HG02798 (cell line): ENCODE data around the gene MBNL2.

ENCODE experiments used
- ATAC-seq: cut with Tn5 transposase; IDR thresholded peaks from one replicate; pipeline ENCODE4 v1.9.1; 2021; ENCODE audit warnings: mild to moderate bottlenecking; ENCODE audit not compliant: unreplicated experiment, poor library complexity

MBNL2 gene

GRCh38 chr13:97432232-97432916 lies 210.2 kb downstream of the MBNL2 start:
- ATAC-seq = no peak

DNA sequence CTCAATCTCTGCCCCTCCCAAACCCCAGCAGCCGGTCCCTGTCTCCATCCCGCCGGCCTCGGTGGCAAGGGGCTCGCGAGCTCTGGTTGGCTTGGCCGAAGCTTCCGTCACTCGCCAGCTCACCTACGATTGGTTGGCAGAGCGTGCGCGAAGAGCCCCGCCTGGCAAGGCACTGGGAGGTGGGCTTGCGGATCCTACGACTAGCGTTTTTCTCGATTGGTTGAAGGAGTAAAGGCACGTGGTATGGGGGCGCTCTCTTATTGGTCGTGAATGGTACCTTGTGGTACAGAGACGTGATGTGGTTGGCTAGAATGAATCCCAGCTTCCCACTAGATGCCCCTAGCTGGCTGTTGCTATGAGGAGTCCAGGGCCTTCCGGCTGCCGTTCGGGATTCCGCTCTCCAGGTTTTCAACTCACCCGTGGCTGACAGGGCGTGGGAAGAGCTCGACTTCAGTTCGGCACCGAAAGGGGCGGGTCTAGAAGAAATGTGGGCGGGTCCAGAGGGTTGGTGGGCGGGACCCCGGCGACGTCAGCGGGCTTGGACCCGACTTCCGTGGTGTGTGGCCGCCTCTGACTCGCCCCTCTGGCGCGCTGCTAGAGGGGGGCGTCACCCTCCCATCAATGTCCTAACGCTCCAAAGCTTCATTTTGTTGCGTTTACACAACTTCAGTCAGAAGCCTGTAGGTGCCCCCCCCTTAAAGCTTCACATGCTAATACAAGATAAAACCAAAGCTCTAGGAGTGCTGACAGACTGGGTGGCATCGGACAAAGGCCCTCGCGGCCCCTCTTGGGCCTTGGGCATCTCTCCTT lies 211.0 kb downstream of the MBNL2 start:
- ATAC-seq = peak; percentile 79

DNA sequence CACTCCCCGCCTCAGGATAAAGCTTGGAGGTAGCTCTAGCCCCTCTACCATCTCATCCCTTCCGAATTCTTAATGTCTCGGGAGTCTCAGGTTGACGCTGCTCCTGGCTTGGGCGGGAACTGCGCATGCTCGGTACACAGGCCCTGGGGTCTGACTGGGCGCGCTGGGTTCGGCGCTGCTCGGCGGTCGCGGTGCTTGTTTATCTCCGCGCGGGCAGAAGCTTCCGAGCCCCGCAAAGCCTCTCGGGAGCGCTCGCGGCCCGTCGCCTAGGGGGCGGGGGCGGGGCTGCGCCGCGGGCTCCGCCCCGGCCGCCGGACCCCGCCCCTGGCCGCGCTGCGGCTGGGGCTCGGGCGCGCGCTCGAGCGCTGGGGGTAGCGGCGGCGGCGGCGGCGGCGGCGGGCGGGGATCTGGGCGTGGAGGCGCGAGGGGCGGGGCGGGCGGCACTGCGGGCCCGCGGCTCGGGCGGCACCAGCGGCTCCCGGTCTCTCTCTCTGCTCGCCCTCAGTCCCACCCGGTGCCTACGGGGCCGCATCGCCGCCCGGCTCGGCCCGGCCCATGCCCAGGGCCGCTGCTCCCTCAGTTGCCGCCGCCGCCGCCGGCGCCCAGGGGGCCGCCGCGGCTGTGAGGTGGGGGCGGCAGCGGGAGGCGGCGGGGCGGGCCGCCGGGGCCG lies 211.7 kb downstream of the MBNL2 start, which contains the start of gene RAP2A:
Gene RAP2A (plus strand): TSS at position 443 of the 670 bp plus-strand sequence. CDS start 302 bp downstream, outside the sequence.
- peak; percentile 55 for ATAC-seq

- peak; percentile 2 for ATAC-seq
Measured at GRCh38 chr13:97434397-97435201, 212.5 kb downstream of the MBNL2 start.

GRCh38 chr13:97435323-97435722 lies 213.2 kb downstream of the MBNL2 start:
- no peak for ATAC-seq

DNA sequence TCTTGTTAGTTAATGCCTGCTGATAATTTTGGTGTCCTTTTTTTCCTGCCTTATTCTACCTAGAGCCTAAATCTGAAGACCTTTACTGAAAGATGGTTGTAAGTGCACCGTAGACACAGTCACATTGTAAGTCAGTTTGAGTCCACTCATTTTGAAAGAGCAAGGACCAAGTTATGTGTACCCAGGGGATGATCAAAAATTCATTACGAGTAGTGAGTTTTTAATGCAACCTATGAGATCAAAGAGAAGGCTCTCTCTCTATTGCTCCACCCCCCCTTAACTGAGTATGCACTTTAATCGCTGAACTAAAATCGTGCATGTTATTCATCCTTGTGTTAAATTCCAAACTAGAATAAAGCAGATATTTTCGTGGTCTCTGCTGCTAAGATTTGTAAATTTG lies 213.7 kb downstream of the MBNL2 start:
- no peak for ATAC-seq

DNA sequence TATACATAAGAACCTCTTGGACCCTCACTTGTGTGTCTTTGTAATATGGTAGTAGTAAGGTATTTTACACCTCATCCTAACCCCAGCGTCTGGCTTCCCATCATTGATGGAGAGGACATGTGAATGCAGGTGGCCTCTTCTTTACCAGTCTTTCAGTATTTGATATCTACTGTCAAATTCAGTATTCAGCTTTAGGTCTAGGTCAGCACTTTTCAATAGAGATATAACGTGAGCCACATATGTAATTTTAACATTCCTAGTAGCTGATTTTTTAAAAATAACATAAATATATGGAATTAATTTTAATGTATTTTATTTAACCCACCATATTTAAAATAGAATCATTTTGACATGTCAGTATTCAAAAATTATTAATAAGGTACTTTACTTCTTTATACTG lies 214.7 kb downstream of the MBNL2 start:
- no peak for ATAC-seq

DNA sequence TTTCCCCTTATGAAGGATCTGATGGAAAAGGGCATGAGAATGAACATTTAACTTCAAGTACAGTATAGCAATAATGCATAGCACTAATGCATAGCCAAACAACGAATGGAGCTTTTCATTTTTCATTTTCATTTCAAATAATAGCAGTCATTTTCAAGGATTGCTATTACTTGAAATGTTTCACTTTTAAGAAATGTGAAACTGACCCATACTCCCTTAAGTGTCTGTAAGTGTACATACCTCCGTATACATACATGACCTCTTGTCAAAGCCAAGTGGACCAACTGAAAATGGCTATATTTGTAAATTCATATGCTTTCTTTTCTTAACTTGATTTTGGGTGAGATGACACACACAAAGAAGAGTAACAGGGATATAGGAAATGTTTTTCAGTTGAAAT lies 215.6 kb downstream of the MBNL2 start:
- no peak for ATAC-seq

- no peak for ATAC-seq
Measured at GRCh38 chr13:97438856-97439595, 216.9 kb downstream of the MBNL2 start.

- no peak for ATAC-seq
Measured at GRCh38 chr13:97440598-97441170, 218.6 kb downstream of the MBNL2 start.

DNA sequence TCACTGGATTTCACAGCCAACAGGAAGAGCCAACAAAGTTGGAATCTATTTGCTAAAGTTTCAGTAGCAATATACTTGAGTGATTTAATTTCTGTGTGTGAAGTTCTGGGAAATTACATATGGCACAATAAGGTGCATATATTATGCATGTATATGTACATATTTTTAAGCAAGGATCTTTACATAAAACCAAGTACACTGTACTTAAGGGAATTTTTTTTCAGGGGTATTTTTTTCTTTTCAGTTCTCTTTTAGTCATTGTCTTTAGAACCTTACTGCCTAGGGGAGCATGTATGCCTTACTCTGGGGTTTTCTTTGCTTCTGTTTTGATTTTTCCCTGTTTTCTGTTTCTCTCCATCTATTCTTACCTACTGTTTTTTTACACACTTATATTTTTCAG lies 219.2 kb downstream of the MBNL2 start:
- peak; percentile 73 for ATAC-seq
